ENCODE measurements around the gene CFAP43. TPM values are rescaled to one million over a fixed set of nuclear protein-coding genes. Genes with fewer than 3 reads are reported as not detected.
A peak's percentile ranks its signal among the peaks of the same experiment; 100 is the strongest.
"Not testable (repeated sequence)": the region's sequence is repeated elsewhere in the genome, so short reads cannot be mapped to it uniquely, and the experiment has no call there.

Gene CFAP43
- total RNA-seq, 1 donor from 2014 or later = not detected

- peaks cover 3% of the 10 kb centered on the region for H3K9me3 Mint-ChIP-seq
- H3K27ac Mint-ChIP-seq = no peak overlapping the region
- H3K4me3 Mint-ChIP-seq = no peak overlapping the region
- peaks cover 34% of the 10 kb centered on the region for H3K4me1 Mint-ChIP-seq
- intact Hi-C loops (cut with micrococcal nuclease) = no loop called here
- DNase-seq = peak; percentile 53
- peaks cover 19% of the 10 kb centered on the region for H3K27me3 Mint-ChIP-seq
- H3K36me3 Mint-ChIP-seq (ENCODE audit: low read depth) = peaks cover 7% of the 10 kb centered on the region
Measured at GRCh38 chr10:104252368-104252767, 20.2 kb upstream of the CFAP43 start.

- intact Hi-C loops (cut with micrococcal nuclease) = no loop called here
- Mint-ChIP-seq H3K36me3 (ENCODE audit: low read depth) (peaks cover 2% of the 10 kb centered on the region), H3K4me1 (peaks cover 35% of the 10 kb centered on the region), H3K9me3 (peaks cover 3% of the 10 kb centered on the region), H3K4me3 (no peak overlapping the region), H3K27ac (no peak overlapping the region), H3K27me3 (peaks cover 19% of the 10 kb centered on the region)
- DNase-seq = no peak
Measured at GRCh38 chr10:104251443-104251842, 19.3 kb upstream of the CFAP43 start.

- Mint-ChIP-seq H3K4me1 (peaks cover 28% of the 10 kb centered on the region), H3K27ac (no peak overlapping the region), H3K9me3 (peaks cover 3% of the 10 kb centered on the region), H3K4me3 (no peak overlapping the region), H3K27me3 (peaks cover 19% of the 10 kb centered on the region), H3K36me3 (ENCODE audit: low read depth) (no peaks in the 10 kb centered on the region)
- intact Hi-C loops (cut with micrococcal nuclease) = no loop called here
- no peak for DNase-seq
Measured at GRCh38 chr10:104250371-104250770, 18.2 kb upstream of the CFAP43 start.

GRCh38 chr10:104248931-104249330 is 16.8 kb upstream of the CFAP43 start:
- Mint-ChIP-seq H3K27me3 (peaks cover 19% of the 10 kb centered on the region), H3K4me1 (peaks cover 22% of the 10 kb centered on the region)
- H3K27ac Mint-ChIP-seq; H3K36me3 Mint-ChIP-seq (ENCODE audit: low read depth); intact Hi-C loops (cut with micrococcal nuclease); H3K4me3 Mint-ChIP-seq; H3K9me3 Mint-ChIP-seq: not testable (repeated sequence)
- DNase-seq = peak; percentile 48

- H3K9me3 Mint-ChIP-seq = no peaks in the 10 kb centered on the region
- intact Hi-C loops (cut with micrococcal nuclease) = no loop called here
- H3K27ac Mint-ChIP-seq = peak overlapping the region; percentile 74
- peak overlapping the region; percentile 27 for H3K4me3 Mint-ChIP-seq
- peaks cover 20% of the 10 kb centered on the region for H3K27me3 Mint-ChIP-seq
- no peaks in the 10 kb centered on the region for H3K36me3 Mint-ChIP-seq (ENCODE audit: low read depth)
- peak; percentile 49 for DNase-seq
- peaks cover 12% of the 10 kb centered on the region for H3K4me1 Mint-ChIP-seq
Measured at GRCh38 chr10:104247513-104248146, 15.5 kb upstream of the CFAP43 start.

- intact Hi-C loops (cut with micrococcal nuclease) = no loop called here
- Mint-ChIP-seq H3K27me3 (peaks cover 22% of the 10 kb centered on the region), H3K4me3 (no peak overlapping the region), H3K27ac (peak overlapping the region; percentile 74), H3K9me3 (peaks cover 1% of the 10 kb centered on the region), H3K36me3 (ENCODE audit: low read depth) (no peaks in the 10 kb centered on the region), H3K4me1 (peaks cover 12% of the 10 kb centered on the region)
- DNase-seq = peak; percentile 60
Measured at GRCh38 chr10:104246976-104247375, 14.8 kb upstream of the CFAP43 start.

- H3K36me3 Mint-ChIP-seq (ENCODE audit: low read depth) = no peaks in the 10 kb centered on the region
Measured at GRCh38 chr10:104245066-104245632, 13.0 kb upstream of the CFAP43 start.

GRCh38 chr10:104243512-104243911 is 11.3 kb upstream of the CFAP43 start:
- H3K4me1 Mint-ChIP-seq = peaks cover 12% of the 10 kb centered on the region
- no peaks in the 10 kb centered on the region for H3K36me3 Mint-ChIP-seq (ENCODE audit: low read depth)
- H3K4me3 Mint-ChIP-seq = no peak overlapping the region
- intact Hi-C loops (cut with micrococcal nuclease) = no loop called here
- peaks cover 3% of the 10 kb centered on the region for H3K9me3 Mint-ChIP-seq
- no peak overlapping the region for H3K27ac Mint-ChIP-seq
- DNase-seq = no peak
- H3K27me3 Mint-ChIP-seq = peaks cover 27% of the 10 kb centered on the region

More at GRCh38 chr10:104245066-104245632, 13.0 kb upstream of the CFAP43 start:
- peaks cover 3% of the 10 kb centered on the region for H3K9me3 Mint-ChIP-seq
- no peak for DNase-seq
- H3K4me1 Mint-ChIP-seq = peaks cover 12% of the 10 kb centered on the region
- H3K27me3 Mint-ChIP-seq = peaks cover 26% of the 10 kb centered on the region
- H3K27ac Mint-ChIP-seq = no peak overlapping the region
- intact Hi-C loops (cut with micrococcal nuclease) = no loop called here
- H3K4me3 Mint-ChIP-seq = no peak overlapping the region

GRCh38 chr10:104243009-104243408 is 10.8 kb upstream of the CFAP43 start:
- H3K9me3 Mint-ChIP-seq; H3K4me3 Mint-ChIP-seq; H3K36me3 Mint-ChIP-seq (ENCODE audit: low read depth); DNase-seq; H3K27ac Mint-ChIP-seq; intact Hi-C loops (cut with micrococcal nuclease): not testable (repeated sequence)
- H3K4me1 Mint-ChIP-seq = peaks cover 10% of the 10 kb centered on the region
- H3K27me3 Mint-ChIP-seq = peaks cover 27% of the 10 kb centered on the region

- Mint-ChIP-seq H3K27ac (no peak overlapping the region), H3K4me3 (no peak overlapping the region), H3K27me3 (peaks cover 31% of the 10 kb centered on the region), H3K9me3 (peaks cover 3% of the 10 kb centered on the region), H3K4me1 (peaks cover 10% of the 10 kb centered on the region), H3K36me3 (ENCODE audit: low read depth) (no peaks in the 10 kb centered on the region)
- DNase-seq = no peak
- intact Hi-C loops (cut with micrococcal nuclease) = no loop called here
Measured at GRCh38 chr10:104242545-104242944, 10.4 kb upstream of the CFAP43 start.

- Mint-ChIP-seq H3K27ac (no peak overlapping the region), H3K36me3 (ENCODE audit: low read depth) (no peaks in the 10 kb centered on the region), H3K4me1 (no peaks in the 10 kb centered on the region), H3K9me3 (peaks cover 9% of the 10 kb centered on the region), H3K4me3 (no peak overlapping the region), H3K27me3 (peaks cover 45% of the 10 kb centered on the region)
- intact Hi-C loops (cut with micrococcal nuclease) = no loop called here
- no peak for DNase-seq
Measured at GRCh38 chr10:104240078-104240477, 7.9 kb upstream of the CFAP43 start.

- Mint-ChIP-seq H3K4me1 (peaks cover 8% of the 10 kb centered on the region), H3K4me3 (no peak overlapping the region), H3K27ac (no peak overlapping the region), H3K27me3 (peaks cover 47% of the 10 kb centered on the region), H3K36me3 (ENCODE audit: low read depth) (no peaks in the 10 kb centered on the region), H3K9me3 (peaks cover 9% of the 10 kb centered on the region)
- no peak for DNase-seq
- intact Hi-C loops (cut with micrococcal nuclease) = loop anchor here (10.0 kb wide), 1 partner anchor 271 kb away; the partner anchor contains the start of gene SLK
Measured at GRCh38 chr10:104235801-104236200, 3.6 kb upstream of the CFAP43 start.

GRCh38 chr10:104234934-104235333 is 2.8 kb upstream of the CFAP43 start:
- H3K36me3 Mint-ChIP-seq (ENCODE audit: low read depth) = no peaks in the 10 kb centered on the region

GRCh38 chr10:104233817-104234216 is 1.7 kb upstream of the CFAP43 start:
- H3K27me3 Mint-ChIP-seq = peaks cover 40% of the 10 kb centered on the region
- intact Hi-C loops (cut with micrococcal nuclease) = loop anchor here (10.0 kb wide), 1 partner anchor 269 kb away; the partner anchor contains the start of gene SLK
- no peak overlapping the region for H3K27ac Mint-ChIP-seq
- H3K9me3 Mint-ChIP-seq = peaks cover 9% of the 10 kb centered on the region
- no peaks in the 10 kb centered on the region for H3K36me3 Mint-ChIP-seq (ENCODE audit: low read depth)
- peaks cover 8% of the 10 kb centered on the region for H3K4me1 Mint-ChIP-seq
- H3K4me3 Mint-ChIP-seq = peak overlapping the region; percentile 63
- DNase-seq = no peak

More at GRCh38 chr10:104234934-104235333, 2.8 kb upstream of the CFAP43 start:
- no peak overlapping the region for H3K27ac Mint-ChIP-seq
- peaks cover 9% of the 10 kb centered on the region for H3K9me3 Mint-ChIP-seq
- H3K4me3 Mint-ChIP-seq = no peak overlapping the region
- peaks cover 8% of the 10 kb centered on the region for H3K4me1 Mint-ChIP-seq
- DNase-seq = no peak
- peaks cover 44% of the 10 kb centered on the region for H3K27me3 Mint-ChIP-seq
- intact Hi-C loops (cut with micrococcal nuclease) = loop anchor here (10.0 kb wide), 1 partner anchor 270 kb away; the partner anchor contains the start of gene SLK
